H9 (cell line): ENCODE data around the gene LPGAT1. TPM values are rescaled to one million over a fixed set of nuclear protein-coding genes. Genes with fewer than 3 reads are reported as not detected.

ENCODE experiments used
- DNase-seq: peaks from one replicate; pipeline ENCODE4 v3.0.0-alpha.2; 2017
- H2AFZ ChIP-seq: one replicate; pipeline ENCODE4 v1.6.1; 2013; ENCODE audit warnings: mild to moderate bottlenecking, low read length, control low read depth, moderate library complexity
- H2AK5ac ChIP-seq: 2 replicates; pipeline ENCODE4 v1.6.1; 2013; ENCODE audit warnings: low read length, control low read depth, mixed read lengths; ENCODE audit not compliant: insufficient read length
- H2BK120ac ChIP-seq: one replicate; pipeline ENCODE4 v1.6.1; 2013; ENCODE audit warnings: low read depth, mild to moderate bottlenecking, low read length, control low read depth, inconsistent platforms; ENCODE audit not compliant: poor library complexity, severe bottlenecking
- H2BK12ac ChIP-seq: 2 replicates; pipeline ENCODE4 v1.6.1; 2013; ENCODE audit warnings: low read length, control low read depth, mixed read lengths, low read depth; ENCODE audit not compliant: insufficient read length
- H2BK15ac ChIP-seq: 2 replicates; pipeline ENCODE4 v1.6.1; 2013; ENCODE audit warnings: low read depth, low read length, control low read depth
- H2BK20ac ChIP-seq: one replicate; pipeline ENCODE4 v1.6.1; 2013; ENCODE audit warnings: low read depth, mild to moderate bottlenecking, low read length, control low read depth, inconsistent platforms; ENCODE audit not compliant: poor library complexity, severe bottlenecking
- H2BK5ac ChIP-seq: 2 replicates; pipeline ENCODE4 v1.6.1; 2013; ENCODE audit warnings: low read length, control low read depth, mixed read lengths; ENCODE audit not compliant: insufficient read length
- H3K14ac ChIP-seq: 2 replicates; pipeline ENCODE4 v1.6.1; 2013; ENCODE audit warnings: low read length, control low read depth; ENCODE audit not compliant: insufficient read depth
- H3K18ac ChIP-seq: 2 replicates; pipeline ENCODE4 v1.6.1; 2013; ENCODE audit warnings: low read depth, mild to moderate bottlenecking, mixed read lengths, low read length, control low read depth; ENCODE audit not compliant: insufficient read length
- H3K23ac ChIP-seq: 2 replicates; pipeline ENCODE4 v1.6.1; 2013; ENCODE audit warnings: low read length, control low read depth, mixed read lengths, low read depth; ENCODE audit not compliant: insufficient read length
- H3K23me2 ChIP-seq: 2 replicates; pipeline ENCODE4 v1.6.1; 2013; ENCODE audit warnings: low read depth, mild to moderate bottlenecking, mixed read lengths, low read length, control low read depth; ENCODE audit not compliant: insufficient read length, poor library complexity, severe bottlenecking
- H3K27ac ChIP-seq: 2 replicates; pipeline ENCODE4 v1.5.1; 2013; ENCODE audit warnings: low read length, control low read depth, mixed read lengths, low read depth; ENCODE audit not compliant: insufficient read length
- H3K27me3 ChIP-seq: 2 replicates; pipeline ENCODE4 v1.6.1; 2013; ENCODE audit warnings: low read length, control low read depth, inconsistent platforms; ENCODE audit not compliant: insufficient read depth
- H3K4ac ChIP-seq: 2 replicates; pipeline ENCODE4 v1.6.1; 2013; ENCODE audit warnings: low read depth, mild to moderate bottlenecking, control low read depth, inconsistent platforms, low read length, moderate library complexity
- H3K4me1 ChIP-seq: 2 replicates; pipeline ENCODE4 v1.6.1; 2013; ENCODE audit warnings: low read length, control low read depth, inconsistent platforms; ENCODE audit not compliant: insufficient read depth
- H3K4me2 ChIP-seq: 2 replicates; pipeline ENCODE4 v1.6.1; 2013; ENCODE audit warnings: low read length, control low read depth, mixed read lengths; ENCODE audit not compliant: insufficient read length, insufficient read depth
- H3K56ac ChIP-seq: 2 replicates; pipeline ENCODE4 v1.6.1; 2013; ENCODE audit warnings: low read depth, mild to moderate bottlenecking, mixed read lengths, low read length, control low read depth; ENCODE audit not compliant: insufficient read length
- H3K79me1 ChIP-seq: 2 replicates; pipeline ENCODE4 v1.6.1; 2013; ENCODE audit warnings: low read depth, mild to moderate bottlenecking, moderate library complexity, low read length, control low read depth, inconsistent platforms; ENCODE audit not compliant: insufficient read depth, poor library complexity, severe bottlenecking
- H3K79me2 ChIP-seq: 2 replicates; pipeline ENCODE4 v1.6.1; 2013; ENCODE audit warnings: low read length, control low read depth, inconsistent platforms; ENCODE audit not compliant: insufficient read depth
- H3K9ac ChIP-seq: 2 replicates; pipeline ENCODE4 v1.6.1; 2013; ENCODE audit warnings: low read length, control low read depth, mixed read lengths; ENCODE audit not compliant: insufficient read length; ENCODE audit errors: extremely low read depth
- H3K9me3 ChIP-seq: one replicate; pipeline ENCODE4 v1.6.1; 2013; ENCODE audit warnings: low read depth, low read length, inconsistent platforms; ENCODE audit not compliant: control insufficient read depth
- H3T11ph ChIP-seq: one replicate; pipeline ENCODE4 v1.6.1; 2013; ENCODE audit warnings: mild to moderate bottlenecking, low read length, control low read depth, inconsistent platforms
- H4K20me1 ChIP-seq: one replicate; pipeline ENCODE4 v1.6.1; 2013; ENCODE audit not compliant: control insufficient read depth, insufficient read length, insufficient read depth
- H4K5ac ChIP-seq: 2 replicates; pipeline ENCODE4 v1.6.1; 2013; ENCODE audit warnings: low read depth, mild to moderate bottlenecking, mixed read lengths, low read length, control low read depth; ENCODE audit not compliant: insufficient read length
- H4K8ac ChIP-seq: replicated peaks from 2 replicates; pipeline ENCODE4 v1.6.1; 2013; ENCODE audit warnings: low read length, control low read depth, mixed read lengths, low read depth; ENCODE audit not compliant: insufficient read length
- H4K91ac ChIP-seq: 2 replicates; pipeline ENCODE4 v1.6.1; 2013; ENCODE audit warnings: low read depth, mild to moderate bottlenecking, moderate library complexity, mixed read lengths, low read length, control low read depth; ENCODE audit not compliant: insufficient read length
- H3K27ac Mint-ChIP-seq, 3 experiments: 2 replicates in 2 of 3; 3 replicates in 1 of 3; pipeline ENCODE4 v1.8.0; 2020 to 2021; ENCODE audit warnings: mixed read lengths in 3 of 3, mild to moderate bottlenecking in 1 of 3, moderate library complexity in 1 of 3
- H3K27me3 Mint-ChIP-seq: 2 replicates; pipeline ENCODE4 v1.8.0; 2021; ENCODE audit warnings: low read depth, mild to moderate bottlenecking, moderate library complexity, mixed read lengths
- H3K36me3 Mint-ChIP-seq, 3 experiments: 2 replicates in 2 of 3; 3 replicates in 1 of 3; pipeline ENCODE4 v1.8.0; 2020 to 2021; ENCODE audit warnings: low read depth in 3 of 3, mixed read lengths in 3 of 3; ENCODE audit not compliant: insufficient read depth in 1 of 3
- H3K4me1 Mint-ChIP-seq, 2 experiments: 2 replicates each; pipeline ENCODE4 v1.8.0; 2020; ENCODE audit warnings: mixed read lengths in 2 of 2
- H3K4me3 Mint-ChIP-seq, 2 experiments: 2 replicates in 1 of 2; 3 replicates in 1 of 2; pipeline ENCODE4 v1.8.0; 2020 to 2021; ENCODE audit warnings: mild to moderate bottlenecking in 2 of 2, mixed read lengths in 2 of 2, moderate library complexity in 1 of 2
- H3K9me3 Mint-ChIP-seq, 2 experiments: 2 replicates in 1 of 2; 3 replicates in 1 of 2; pipeline ENCODE4 v1.8.0; 2020; ENCODE audit warnings: mild to moderate bottlenecking in 2 of 2, mixed read lengths in 2 of 2, moderate library complexity in 1 of 2
- CTCF ChIP-seq: fragments of 200-600 bp; sonication (generic); conservative IDR thresholded peaks from 3 replicates; pipeline ENCODE4 v1.8.0; 2021; ENCODE audit warnings: antibody characterized with exemption, mild to moderate bottlenecking
- WGBS: extraction: QIAGEN DNeasy Blood & Tissue Kit; methylation state at CpG from one replicate; pipeline ENCODE4 v1.1.7; 2013; ENCODE audit warnings: missing lambda C conversion rate, low lambda C conversion rate, mixed read lengths; ENCODE audit not compliant: insufficient read length; ENCODE audit errors: extremely low coverage; 5-methylcytosine and 5-hydroxymethylcytosine counted together
- total RNA-seq: library from RNA; stranded (reverse); gene quantifications from 2 replicates; pipeline ENCODE4 v1.2.1, GENCODE V29; 2021

Gene LPGAT1
- total RNA-seq, 1 experiment from 2014 or later = 12.2 TPM

- no peak for DNase-seq
- no peaks in the 10 kb centered on the region for H3K27me3 ChIP-seq
Observed at GRCh38 chr1:211731456-211732292, 98.9 kb downstream of the LPGAT1 start.

More at GRCh38 chr1:211731456-211732292, 98.9 kb downstream of the LPGAT1 start:
- Mint-ChIP-seq H3K27me3 (no peaks in the 10 kb centered on the region), H3K27ac (peak overlapping the region in 1 of 3 experiments; percentile 49; a peak in 1 of 7 replicates), H3K36me3 (no peaks in the 10 kb centered on the region), H3K4me1 (peaks cover 11 to 14% of the 10 kb centered on the region in 2 experiments), H3K4me3 (no peak overlapping the region), H3K9me3 (no peaks in the 10 kb centered on the region)
- H3K18ac ChIP-seq = no peak overlapping the region
- no peaks in the 10 kb centered on the region for H3K79me2 ChIP-seq
- H2AFZ ChIP-seq = no peak overlapping the region
- no peak overlapping the region for H3K27ac ChIP-seq
- H2BK12ac ChIP-seq = no peak overlapping the region
- H3K23me2 ChIP-seq = no peaks in the 10 kb centered on the region
- no peak overlapping the region for H3K56ac ChIP-seq
- H4K8ac ChIP-seq = no peak overlapping the region
- no peak overlapping the region for H3T11ph ChIP-seq
- H2BK5ac ChIP-seq = no peak overlapping the region
- no peak overlapping the region for H2AK5ac ChIP-seq
- no peak overlapping the region for H3K4ac ChIP-seq
- H4K5ac ChIP-seq = no peak overlapping the region
- no peak overlapping the region for H3K9ac ChIP-seq
- no peak for TF ChIP-seq CTCF
- no CpG with 5 or more reads among the region's 5 CpGs for WGBS
- H2BK20ac ChIP-seq = no peak overlapping the region
- no peak overlapping the region for H2BK15ac ChIP-seq
- no peak overlapping the region for H3K14ac ChIP-seq
- no peak overlapping the region for H3K4me2 ChIP-seq
- H4K91ac ChIP-seq = no peak overlapping the region
- no peak overlapping the region for H2BK120ac ChIP-seq
- no peaks in the 10 kb centered on the region for H4K20me1 ChIP-seq
- no peaks in the 10 kb centered on the region for H3K4me1 ChIP-seq
- no peaks in the 10 kb centered on the region for H3K9me3 ChIP-seq
- H3K23ac ChIP-seq = no peak overlapping the region
- H3K79me1 ChIP-seq = no peaks in the 10 kb centered on the region
